Epithelial cell of prostate (primary cell): Measurements from ENCODE around the gene TLK1.
A peak's percentile ranks its signal among the peaks of the same experiment; 100 is the strongest.

ENCODE experiments used
- DNase-seq: peaks from one replicate; pipeline ENCODE4 v3.0.0-alpha.2; 2011; ENCODE audit warnings: low read depth, low spot score
- H3K27ac ChIP-seq: fragments of 450-650 bp; 2 replicates; pipeline ENCODE4 v1.5.1; 2017; ENCODE audit warnings: mild to moderate bottlenecking

TLK1 gene

DNA sequence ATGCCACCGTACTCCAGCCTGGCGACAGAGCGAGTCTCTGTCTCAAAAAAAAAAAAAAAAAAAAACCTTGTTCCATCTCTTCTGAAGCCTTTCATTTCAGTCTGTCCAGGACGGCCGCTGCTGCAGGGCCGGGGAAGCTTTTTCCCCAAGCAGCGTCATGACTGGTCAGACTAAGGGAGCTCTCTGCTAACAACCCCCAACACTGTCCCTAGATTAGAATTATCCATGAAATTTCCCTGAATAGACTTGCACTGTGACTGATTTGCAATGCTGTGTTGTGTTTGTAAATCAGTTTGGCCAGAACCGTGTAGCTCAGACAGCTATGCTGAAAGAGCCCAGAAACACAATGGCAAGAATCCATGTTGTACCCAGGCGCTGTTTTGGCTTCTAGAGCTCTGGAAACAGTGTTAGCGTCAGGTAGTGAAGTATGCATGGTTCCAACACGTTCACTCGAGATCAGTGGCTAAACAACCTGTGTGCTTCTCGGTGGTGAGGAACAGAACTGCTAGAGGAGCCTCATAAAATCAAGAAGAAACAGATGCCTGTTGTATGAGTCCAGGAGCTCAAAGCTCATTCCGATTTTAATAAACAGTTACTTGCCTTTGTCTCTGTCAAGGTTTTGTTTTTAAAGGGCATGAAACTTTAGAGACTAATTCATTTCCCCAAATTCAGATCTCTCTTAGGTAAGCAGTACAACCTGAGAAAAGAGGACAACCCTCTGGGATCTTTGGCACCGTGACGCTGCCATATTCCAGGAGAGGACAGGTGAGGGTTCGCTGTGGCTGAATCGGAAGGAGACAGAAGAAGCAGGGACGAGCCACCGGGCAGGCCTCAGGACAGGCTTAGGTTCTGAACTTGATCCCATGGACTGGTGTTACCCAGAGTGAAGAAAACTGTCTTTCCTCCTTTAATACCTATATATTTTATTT is 188.1 kb downstream of the TLK1 start:
- peak overlapping the region; percentile 3 for H3K27ac ChIP-seq
- no peak for DNase-seq

DNA sequence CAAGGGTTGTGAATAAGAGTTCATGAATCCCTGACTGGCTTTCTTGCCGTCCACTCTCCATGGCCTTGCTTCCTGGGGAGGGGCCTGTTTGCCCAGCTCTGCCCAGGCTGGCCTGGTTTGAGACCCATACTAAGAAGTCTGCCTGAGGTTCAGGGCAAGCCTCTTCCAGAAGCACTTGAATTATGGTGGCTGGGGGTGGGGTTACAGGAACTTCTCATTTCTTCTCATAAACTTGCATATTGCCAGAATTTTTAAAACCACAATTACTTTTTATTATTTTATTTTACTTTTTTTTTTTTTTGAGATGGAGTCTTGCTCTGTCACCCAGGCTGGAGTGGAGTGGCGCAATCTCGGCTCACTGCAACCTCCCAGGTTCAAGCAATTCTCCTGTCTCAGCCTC is 189.6 kb downstream of the TLK1 start:
- H3K27ac ChIP-seq = no peak overlapping the region
- DNase-seq = no peak

DNA sequence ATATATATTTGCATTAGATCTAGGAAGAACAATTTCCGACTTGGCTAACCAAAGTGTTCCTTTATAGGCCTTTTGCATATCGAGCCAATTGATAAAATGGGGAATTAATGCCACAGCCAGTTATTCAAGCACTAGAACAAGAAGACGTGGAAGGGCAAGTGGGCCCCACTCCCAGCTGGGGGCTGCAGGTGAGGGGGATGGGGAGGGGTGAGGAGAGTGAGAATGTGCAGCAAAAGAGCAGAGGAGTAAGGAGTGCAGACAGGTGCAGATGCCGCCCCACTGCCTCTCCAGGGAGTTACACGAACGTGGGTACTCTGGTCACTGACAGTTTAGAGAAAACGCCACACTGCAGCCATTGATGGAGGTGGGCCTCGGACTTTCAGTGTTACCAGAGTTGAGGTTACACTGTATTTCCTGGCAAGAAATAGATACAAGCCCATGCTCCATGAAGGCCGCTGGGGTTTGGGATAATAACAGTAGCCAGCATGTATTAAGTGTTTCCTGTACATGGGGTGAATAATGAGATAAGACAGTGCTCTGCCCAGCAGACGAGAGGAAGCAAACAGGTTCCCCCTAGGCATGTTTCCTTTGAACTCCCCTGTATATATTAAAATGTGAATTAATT is 190.7 kb downstream of the TLK1 start:
- no peak overlapping the region for H3K27ac ChIP-seq
- no peak for DNase-seq

DNA sequence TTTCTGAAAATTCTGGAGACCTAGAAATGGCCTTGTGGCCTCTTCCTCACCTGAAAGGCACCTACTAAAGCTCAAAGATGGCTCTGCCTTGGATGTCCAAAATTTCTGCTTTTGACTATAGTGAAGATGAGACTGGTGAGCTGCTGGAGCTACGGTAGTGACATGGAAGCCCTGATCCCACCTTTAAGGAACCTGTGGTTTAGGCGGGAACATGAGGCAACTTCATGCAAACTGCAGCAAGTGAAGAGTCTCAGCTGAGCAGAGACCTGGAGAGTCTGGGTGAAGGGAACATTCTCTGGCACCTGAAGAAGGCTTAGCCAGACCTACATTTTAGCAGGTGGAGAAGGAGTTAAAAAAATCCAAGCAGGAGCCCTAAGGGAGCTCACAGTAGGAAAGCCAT is 191.7 kb downstream of the TLK1 start:
- no peak overlapping the region for H3K27ac ChIP-seq
- no peak for DNase-seq

DNA sequence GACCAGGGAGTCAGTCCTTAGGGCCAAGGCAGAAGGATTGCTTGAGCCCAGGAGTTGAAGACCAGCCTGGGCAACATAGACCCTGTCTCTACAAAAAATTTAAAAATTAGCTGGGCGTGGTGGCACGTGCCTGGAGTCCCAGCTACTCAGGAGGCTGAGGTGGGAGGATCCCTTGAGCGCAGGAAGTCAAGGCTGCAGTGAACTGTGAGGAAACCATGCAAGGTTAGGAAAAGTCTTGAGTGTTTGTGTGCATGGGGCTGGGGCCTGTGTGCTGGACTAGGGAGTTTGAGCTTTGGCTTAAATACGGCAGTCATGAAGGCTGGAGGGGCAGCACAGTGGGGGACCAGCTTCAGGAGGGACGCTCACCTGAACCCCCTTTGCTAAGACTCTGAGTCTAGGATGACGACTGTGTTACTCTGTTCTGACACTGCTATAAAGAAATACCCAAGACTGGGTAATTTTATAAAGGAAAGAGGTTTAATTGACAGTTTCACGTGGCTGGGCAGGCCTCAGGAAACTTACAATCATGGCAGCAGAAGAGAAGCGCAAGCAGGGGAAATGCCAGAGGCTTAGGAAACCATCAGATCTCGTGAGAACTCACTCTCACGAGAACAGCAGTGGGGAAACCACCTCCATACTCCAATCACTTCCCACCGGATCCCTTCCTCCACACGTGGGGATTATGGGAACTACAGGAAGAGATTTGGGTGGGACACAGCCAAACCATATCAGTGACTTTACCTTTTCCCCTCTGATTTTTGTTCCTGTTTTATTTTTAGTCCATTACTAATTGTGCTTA is 192.3 kb downstream of the TLK1 start:
- H3K27ac ChIP-seq = no peak overlapping the region
- no peak for DNase-seq

DNA sequence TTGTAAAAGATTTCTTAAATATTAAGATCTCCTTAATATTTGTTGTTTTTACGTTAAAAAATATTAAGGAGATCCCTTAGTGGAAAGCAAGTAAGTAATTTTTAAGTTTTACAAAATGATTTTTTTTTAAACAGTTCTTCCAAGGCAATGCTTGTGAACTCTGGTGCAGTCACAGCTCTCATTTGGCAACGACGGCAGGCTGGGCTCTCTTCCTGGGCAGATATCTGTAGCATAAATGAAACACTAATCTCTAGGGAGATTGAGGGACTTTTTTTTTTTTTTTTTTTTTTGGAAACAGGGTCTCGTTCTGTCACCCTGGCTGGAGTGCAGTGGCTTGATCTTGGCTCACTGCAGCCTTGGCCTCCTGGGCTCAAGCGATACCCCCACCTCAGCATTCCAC is 193.1 kb downstream of the TLK1 start:
- no peak overlapping the region for H3K27ac ChIP-seq
- DNase-seq = no peak

DNA sequence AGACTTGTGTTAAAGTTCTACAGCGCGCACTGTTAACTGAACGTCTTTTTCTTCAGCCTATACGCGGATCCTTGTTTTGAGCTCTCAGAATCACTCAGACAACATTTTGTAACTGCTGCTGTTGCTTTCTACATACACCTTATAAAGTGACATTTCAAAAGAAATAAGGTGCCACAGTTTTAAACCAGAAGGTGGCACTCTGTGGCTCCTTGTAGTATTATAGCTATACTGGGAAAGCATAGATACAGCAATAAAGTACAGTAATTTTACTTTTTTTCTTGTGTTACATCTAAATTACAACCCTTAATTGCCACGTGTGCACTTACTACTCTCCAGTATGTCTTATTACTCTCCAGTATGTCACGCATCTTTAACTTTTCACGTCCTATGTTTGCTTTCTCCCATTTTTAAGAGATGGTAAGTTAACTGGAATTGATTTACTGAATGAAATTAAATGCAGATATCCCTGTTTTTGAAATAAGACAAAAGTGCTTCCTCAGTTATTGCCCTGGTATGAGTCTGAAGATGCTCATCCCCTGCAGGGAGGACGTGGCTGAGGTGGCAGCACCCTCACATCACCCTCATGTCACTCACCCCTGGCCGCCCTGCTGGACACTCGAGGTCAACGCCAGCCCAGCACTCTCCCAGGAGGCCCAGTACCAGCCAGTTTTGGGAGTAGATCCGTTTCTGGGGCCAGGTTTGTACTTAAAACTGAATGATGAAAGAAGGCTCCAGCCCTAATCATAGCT is 193.9 kb downstream of the TLK1 start:
- DNase-seq = no peak
- no peak overlapping the region for H3K27ac ChIP-seq

DNA sequence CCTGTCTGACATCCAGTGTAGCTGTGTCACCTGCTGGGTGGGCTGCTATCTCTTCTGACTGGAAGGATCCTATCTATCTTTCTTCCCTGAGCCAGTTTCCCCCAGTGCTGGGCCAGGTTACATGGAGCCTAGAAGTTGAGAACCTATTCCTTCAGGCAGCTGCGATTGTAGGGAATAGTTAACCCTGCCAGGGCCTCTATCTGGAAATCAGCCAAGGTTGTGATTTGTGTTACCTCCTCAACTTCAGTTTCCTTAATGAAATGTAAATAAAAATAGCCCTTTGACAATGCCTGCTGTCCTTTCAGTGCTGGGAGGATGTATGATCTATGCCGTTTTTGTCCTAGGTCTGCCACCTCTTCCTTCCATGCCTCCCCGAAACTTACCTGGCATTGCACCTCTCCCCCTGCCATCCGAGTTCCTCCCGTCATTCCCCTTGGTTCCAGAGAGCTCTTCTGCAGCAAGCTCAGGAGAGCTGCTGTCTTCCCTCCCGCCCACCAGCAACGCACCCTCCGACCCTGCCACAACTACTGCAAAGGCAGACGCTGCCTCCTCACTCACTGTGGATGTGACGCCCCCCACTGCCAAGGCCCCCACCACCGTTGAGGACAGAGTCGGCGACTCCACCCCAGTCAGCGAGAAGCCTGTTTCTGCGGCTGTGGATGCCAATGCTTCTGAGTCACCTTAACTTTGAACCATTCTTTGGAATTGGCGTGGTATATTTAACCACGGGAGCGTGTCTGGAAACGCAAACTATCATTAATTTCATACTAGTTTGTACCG is 195.1 kb downstream of the TLK1 start:
- DNase-seq = no peak
- peak overlapping the region; percentile 35 for H3K27ac ChIP-seq

DNA sequence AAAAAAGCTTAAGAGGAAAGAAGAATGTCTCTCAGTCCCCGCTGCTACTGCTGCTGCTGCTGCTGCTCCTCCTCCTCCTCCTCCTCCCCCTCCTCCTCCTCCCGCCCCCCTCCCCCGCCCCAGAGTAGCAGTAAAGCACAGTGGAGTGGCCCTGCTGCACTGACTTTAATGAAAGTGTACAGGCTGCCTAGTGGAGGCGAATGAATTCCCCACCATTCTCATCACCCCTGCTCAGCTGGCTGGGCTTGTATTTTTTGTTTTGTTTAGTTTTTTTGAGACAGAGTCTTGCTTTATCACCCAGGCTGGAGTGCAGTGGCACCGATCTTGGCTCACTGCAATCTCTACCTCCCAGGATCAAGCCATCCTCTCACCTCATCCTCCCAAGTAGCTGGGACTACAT is 197.3 kb downstream of the TLK1 start:
- no peak for DNase-seq
- H3K27ac ChIP-seq = no peak overlapping the region

DNA sequence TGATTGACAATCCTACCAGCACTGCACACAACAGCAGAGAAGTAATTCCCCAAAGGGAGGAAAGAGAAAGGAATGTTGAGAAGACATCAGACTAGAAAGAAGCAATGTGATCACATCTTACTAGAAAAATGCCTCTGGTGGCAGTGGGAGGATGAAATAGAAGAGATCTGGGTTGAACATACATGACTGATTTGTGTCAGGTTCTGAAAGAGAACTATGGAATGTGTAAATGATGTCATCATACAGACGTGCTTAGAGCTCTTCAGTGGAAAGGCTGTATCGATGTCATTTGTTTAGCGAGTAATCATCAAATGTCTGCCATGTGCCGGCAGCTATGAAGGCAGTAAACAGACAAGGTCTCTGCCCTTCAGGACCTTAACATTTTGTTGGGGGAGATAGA is 206.8 kb downstream of the TLK1 start:
- no peak overlapping the region for H3K27ac ChIP-seq
- DNase-seq = no peak

DNA sequence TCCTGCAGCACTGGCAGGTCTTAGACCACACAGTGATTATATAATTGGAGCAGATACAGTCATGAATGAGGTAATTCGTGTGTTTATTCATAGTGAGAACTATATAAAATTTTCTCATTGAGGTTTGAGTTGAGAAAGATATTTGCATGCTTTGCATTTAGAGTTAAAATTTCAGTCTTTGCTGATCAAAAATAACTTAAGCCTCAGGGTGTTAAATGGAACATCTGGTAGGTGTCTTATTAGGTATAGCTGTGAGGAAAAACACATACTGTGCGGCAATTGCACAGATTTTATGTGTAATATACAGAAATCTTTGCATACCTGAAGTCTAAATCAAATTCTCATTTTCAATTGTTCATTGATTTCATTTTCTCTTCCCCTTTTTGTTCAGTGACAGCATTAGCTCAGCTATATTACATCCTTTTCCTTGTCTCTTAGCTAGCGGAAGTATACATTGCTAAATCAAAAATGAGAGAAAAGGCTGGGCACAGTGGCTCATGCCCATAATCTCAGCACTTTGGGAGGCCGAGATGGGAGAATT is 210.4 kb downstream of the TLK1 start:
- no peak overlapping the region for H3K27ac ChIP-seq
- DNase-seq = no peak

DNA sequence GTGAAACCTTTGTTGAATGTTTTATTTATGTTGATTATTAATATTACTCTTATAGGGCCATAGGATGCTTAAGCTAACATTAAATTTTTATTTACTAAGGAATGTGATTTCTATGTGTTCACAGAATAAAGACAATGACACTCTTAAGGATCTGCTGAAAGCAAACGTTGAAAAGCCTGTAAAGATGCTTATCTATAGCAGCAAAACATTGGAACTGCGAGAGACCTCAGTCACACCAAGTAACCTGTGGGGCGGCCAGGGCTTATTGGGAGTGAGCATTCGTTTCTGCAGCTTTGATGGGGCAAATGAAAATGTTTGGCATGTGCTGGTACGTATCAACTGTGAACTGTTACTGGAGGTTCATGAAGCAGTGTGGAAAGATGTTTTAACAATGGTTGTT is 211.3 kb downstream of the TLK1 start:
- DNase-seq = no peak
- no peak overlapping the region for H3K27ac ChIP-seq

DNA sequence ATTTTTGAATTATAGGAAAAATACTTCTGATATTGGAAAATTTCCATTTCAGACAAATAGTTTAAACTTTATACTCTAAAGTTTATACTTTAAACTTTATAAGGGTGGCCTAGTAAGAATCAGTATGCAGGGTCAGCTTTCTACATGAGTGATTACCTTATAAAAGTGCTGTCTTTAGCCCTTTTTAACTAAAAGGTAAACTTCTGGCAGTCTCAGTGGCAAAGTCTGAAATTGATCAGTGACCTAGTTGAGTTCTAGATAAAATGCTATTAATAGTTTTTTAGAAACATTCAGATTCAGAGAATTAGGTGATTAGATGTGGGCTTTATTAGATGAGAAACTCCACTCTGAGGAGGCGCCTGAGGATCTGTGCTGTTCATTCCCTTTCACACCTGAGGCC is 216.1 kb downstream of the TLK1 start:
- no peak for DNase-seq
- no peak overlapping the region for H3K27ac ChIP-seq

DNA sequence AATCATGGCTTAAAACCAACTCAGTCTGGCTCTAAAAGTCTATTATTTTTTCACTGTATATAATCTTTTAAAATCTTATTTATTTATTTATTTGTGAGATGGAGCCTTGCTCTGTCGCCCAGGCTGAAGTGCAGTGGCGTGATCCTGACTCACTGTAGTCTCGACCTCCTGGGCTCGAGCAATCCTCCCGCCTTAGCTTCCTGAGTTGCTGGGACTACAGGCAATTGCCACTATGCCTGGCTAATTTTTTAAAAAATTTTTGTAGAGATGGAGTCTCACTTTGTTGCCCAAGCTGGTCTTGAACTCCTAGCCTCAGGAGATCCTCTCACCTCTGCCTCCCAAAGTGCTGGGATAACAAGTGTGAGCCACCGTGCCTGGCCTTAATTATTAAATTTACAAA is 217.1 kb downstream of the TLK1 start:
- no peak for DNase-seq
- H3K27ac ChIP-seq = no peak overlapping the region

DNA sequence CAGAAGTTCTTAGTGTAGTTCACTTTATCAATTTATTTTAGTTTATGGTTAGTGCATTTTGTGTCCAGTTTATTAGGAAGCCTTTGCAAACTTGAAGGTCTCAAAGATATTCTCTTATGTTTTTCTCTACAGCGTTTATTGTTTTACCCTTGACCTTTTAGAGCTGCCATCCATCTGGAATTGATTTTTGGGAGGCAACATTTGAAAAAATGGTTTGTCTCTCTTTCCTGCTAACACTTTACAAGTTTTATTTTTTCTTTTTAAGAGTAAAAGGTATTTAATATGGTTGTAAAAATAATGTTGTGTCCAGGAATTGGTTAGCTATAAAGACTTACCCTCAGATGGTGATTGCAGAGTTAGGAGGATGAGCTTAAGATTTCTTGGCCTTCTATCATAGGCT is 217.7 kb downstream of the TLK1 start:
- no peak for DNase-seq

DNA sequence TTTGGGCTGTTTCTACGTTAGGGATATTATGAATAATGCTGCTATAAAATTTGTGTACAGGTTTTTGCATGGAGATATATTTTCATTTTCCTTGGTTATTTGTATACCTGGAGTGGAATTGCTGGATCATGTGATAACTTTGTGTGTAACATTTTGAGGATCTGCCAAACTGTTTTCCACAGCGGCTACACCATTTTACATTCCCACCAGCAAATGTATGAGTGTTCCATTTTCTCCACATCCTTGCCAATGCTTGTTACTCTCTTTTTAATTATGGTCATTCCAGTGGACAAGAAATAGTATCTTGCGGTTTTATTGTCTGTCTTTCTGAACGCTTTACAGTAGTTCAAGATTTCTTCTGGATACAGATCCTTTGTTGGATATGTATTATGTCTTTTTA is 218.1 kb downstream of the TLK1 start:
- no peak for DNase-seq
- no peak overlapping the region for H3K27ac ChIP-seq

More for the DNA sequence above, 217.7 kb downstream of the TLK1 start:
- H3K27ac ChIP-seq = no peak overlapping the region
